A549 treated with CORT108297 at 1 μM for 4 hours (cell line): ENCODE data around the gene MC2R. TPM values are rescaled to one million over a fixed set of nuclear protein-coding genes. Genes with fewer than 3 reads are reported as not detected.

ENCODE experiments used
- total RNA-seq: library from RNA; stranded (reverse); fragments of 200-300 nt; extraction: Qiagen RNA extraction; gene quantifications from 5 replicates; pipeline ENCODE4 v1.2.3, GENCODE V29; 2022

Gene MC2R
- not detected in 5 replicates for total RNA-seq

GRCh38 chr18:13915391-13915790, at the start of gene MC2R:
Gene MC2R (minus strand): TSS chr18:13915536. CDS start chr18:13885518, 30,018 bp downstream.

Other genes starting within 250 kb of the MC2R start
- gene FAM210A, start 189.0 kb downstream of the MC2R start, total RNA-seq, result 22.4 to 25.6 TPM (median 22.7 TPM) in 5 replicates
- 17.9 to 19.8 TPM (median 18.4 TPM) in 5 replicates for gene RNMT, start 188.9 kb downstream of the MC2R start, total RNA-seq
- 0.06 TPM in 1 of 5 replicates, not detected in the others for gene MC5R, start 91.4 kb downstream of the MC2R start, total RNA-seq
- gene ZNF519, start 216.9 kb upstream of the MC2R start, total RNA-seq, result 1.3 to 2.2 TPM (median 1.7 TPM) in 5 replicates